ENCODE results near the gene ANTKMT.

The ANTKMT gene

DNA sequence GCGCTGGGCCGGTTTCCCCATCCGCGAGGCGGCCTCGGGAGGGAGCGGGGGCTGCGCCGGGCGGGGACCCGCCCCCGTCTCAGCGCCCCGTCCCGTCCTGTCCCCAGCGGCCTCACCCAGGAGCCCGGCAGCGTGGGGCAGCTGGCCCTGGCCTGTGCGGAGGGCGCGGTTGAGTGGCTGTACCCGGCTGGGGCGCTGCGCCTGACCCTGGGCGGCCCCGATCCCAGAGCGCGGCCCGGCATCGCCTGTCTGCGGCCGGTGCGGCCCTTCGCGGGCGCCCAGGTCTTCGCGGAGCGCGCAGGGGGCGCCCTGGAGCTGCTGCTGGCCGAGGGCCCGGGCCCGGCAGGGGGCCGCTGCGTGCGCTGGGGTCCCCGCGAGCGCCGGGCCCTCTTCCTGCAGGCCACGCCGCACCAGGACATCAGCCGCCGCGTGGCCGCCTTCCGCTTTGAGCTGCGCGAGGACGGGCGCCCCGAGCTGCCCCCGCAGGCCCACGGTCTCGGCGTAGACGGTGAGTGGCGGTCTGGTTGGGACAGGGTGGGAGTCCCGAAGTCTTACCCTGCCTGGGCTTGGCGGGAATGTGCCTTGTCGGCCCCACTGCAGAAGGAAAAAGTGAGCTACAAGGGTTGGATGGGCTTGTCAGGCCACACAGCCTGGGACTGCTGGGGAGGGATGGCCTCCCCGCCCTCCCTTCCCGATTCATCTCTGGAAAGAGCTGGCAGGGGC, 5.3 kb upstream of the ANTKMT start:
- peak; percentile 22 for DNase-seq

DNA sequence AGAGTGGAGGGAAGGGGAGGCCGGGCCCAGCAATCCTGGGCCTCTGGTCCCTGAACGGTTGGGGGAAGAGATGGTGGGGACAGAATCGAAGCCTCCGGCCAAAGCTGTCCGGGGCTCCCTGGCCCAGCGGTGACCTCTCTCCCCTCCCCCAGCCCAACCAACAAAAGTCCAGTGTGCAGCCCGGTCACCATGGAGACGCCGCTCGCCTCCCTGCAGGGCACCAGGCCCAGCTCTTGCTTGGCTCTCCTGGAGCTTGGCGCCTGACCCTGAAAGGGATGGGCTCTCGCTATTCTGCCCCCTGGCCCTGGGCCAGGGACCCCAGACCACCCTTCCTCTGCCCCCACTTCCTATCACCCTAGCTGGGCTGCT, 4.8 kb upstream of the ANTKMT start:
- peak; percentile 94 for DNase-seq

DNA sequence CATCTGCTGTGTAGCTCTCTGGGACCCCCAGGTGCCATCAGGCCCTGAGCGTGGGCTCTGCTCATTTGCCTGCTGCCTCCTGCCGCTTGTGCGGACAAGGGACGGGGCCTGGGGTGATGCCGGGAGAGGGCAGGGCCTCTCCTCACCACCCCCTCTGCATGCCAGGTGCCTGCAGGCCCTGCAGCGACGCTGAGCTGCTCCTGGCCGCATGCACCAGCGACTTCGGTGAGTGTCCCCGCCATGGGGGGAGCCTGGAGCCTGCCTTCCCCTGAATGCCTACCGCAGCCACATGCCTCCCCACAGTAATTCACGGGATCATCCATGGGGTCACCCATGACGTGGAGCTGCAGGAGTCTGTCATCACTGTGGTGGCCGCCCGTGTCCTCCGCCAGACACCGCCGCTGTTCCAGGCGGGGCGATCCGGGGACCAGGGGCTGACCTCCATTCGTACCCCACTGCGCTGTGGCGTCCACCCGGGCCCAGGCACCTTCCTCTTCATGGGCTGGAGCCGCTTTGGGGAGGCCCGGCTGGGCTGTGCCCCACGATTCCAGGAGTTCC, 4.1 kb upstream of the ANTKMT start:
- DNase-seq, result no peak

DNA sequence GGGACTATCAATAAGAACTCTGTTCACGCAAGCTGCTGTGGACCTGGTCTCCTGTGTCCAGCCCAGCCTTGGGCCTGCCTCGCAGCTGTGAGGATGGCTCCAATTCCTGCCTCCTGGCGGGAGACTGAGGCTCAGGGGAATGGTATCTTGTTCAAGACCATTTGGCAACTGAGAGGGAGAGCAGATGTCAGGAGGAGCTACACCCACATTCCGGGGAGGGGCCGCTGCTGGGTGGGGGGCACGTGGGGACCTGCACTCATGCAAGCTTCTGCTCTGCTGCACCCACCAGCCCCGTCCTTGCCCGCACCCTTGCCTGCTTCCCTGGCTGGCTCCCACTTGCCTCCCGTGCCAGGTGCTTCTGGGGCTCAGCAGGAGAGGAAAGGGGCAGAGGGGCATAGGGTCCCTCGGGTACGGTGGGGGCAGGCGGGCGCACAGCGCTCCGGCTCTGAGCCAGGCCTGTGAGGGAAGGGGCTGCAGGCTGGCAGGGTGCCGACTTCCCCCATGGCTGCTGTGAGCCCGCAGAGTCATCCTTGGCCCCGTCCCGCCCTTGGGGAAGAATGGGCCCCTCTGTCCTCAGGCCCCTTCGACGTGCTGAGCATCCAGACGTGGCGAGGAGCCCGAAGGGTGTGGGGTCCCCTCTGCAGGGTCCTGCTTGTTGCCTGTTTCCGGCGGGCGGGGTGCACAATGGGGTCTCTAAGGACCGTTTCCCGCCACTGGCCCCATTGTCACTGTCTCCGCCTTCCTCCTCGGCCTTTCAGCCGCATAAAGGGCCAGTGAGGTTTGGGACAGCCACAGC, 3.3 kb upstream of the ANTKMT start:
- no peak for DNase-seq

DNA sequence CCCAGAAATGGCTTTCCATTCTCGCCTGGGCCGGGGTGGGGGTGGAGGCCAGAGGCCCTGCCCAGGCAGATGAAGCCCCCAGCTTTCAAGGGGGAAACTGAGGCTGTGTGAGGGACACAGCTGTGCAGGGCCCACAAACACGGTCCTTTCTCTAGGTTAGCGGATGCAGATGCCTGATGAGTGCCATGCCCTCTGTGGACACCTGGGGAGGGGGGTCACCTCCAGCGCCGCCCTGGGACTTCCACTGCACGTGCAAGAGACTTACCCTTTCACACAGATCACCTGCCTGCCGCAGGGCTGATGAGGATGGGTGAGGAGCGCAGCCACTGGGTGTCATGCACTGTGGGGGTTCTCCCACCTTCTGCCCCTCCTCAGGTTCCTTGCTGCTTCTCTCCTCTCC, 2.6 kb upstream of the ANTKMT start:
- DNase-seq, result no peak

DNA sequence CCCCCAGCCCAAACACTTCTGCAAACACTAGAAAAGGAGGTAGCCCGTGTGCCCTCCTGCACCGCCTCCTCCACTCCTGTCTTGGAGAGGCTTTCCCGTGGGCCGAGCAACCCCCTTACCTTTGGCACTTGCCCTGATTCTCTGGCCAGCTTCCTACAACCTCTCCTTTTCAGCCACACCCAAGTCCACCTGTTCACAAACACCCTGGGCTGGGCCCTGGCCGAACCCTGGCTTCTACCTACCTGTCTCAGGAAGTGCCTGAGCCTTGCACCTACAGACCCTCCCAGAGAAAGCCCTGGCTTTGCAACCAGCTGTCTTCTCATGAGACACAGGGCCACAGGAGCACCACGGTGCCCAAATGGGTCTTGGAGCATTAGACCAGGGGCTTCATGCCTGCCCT, 2.0 kb upstream of the ANTKMT start:
- DNase-seq, result no peak

DNA sequence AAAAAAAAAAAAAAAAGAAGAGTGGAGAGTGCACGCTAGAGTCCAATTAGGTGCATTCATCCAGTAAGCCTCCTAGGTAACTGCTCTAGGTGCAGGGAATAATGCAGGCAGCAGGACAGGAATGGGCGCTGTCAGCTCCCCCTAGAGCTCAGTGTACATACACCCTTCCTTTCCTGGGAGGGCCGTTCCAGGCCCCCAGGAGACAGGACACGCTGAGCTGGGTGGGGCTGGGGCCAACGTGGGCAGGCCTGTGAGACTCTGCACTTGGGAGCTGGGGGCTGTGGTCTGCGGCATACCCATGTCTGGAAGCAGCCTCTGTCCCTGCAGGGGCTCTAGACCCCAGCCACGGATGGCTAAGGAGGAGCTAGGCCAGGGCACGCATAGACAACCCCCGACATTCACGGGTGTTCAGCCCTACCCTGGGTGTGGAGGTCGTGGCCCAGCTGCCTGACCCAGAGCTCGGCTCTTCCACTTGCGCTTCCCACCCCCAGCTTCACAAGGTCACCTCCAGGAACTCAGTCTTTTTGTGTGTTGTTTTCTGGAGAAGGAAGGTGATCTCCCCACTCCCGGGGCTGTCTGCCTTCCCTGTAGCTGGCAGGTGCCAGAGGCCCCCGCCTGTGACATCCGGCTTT, 1.0 kb upstream of the ANTKMT start:
- no peak for DNase-seq

DNA sequence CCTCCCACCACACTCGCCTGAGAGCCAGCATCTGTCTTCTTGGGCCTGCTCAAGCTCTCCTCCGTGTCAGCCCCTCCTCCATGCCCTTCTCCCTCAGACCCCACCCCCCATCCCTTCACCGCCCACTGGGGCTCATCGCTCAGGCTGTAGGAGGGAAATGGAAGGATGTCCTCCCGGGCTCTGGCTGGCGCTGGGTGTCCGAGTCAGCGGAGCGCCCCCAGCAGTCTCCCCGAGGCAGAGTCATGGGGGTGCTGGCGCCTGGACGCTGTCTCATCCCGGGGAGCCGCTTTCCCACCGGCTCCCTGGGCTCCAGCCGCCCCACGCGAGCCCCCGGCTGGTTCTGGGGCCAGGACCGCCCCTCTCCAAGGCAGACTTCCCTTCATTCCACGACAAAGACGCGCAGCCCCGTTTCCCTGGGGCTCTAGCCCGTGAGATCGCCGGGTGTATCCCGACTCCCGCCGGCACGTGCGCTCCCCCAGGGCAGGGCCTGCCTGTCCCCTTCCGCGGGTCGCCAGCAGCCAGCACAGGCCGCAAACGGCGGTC, 428 bp upstream of the ANTKMT start:
- DNase-seq, result peak; percentile 58

DNA sequence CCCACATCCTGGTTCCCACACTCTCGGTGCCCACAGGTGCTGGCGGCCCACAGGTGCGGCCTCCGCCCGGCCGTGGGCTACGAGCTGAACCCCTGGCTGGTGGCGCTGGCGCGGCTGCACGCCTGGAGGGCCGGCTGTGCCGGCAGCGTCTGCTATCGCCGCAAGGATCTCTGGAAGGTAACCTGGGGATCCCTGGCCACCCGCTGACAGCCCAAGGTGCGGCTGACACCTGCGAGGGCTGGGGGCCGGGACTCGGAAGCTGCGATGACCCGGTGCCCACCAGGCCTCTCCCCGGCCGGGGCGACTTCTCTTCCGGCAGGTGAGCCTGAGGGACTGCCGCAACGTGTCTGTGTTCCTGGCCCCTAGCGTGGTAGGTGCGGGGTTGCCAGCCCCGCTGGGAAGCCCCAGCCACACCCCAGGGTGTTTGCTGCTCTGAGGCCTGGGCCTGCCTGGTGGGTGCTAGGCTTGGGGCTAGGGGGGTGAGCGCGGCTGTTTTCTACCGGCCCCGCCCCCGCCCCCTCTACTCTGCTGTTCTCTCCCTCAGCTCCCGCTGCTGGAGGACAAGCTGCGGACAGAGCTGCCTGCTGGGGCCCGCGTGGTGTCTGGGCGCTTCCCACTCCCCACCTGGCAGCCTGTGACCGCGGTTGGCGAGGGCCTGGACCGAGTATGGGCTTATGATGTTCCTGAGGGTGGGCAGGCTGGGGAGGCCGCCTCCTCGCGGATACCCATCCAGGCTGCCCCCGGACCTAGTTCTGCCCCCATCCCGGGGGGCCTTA, 1.0 kb downstream of the ANTKMT start:
- no peak for DNase-seq

DNA sequence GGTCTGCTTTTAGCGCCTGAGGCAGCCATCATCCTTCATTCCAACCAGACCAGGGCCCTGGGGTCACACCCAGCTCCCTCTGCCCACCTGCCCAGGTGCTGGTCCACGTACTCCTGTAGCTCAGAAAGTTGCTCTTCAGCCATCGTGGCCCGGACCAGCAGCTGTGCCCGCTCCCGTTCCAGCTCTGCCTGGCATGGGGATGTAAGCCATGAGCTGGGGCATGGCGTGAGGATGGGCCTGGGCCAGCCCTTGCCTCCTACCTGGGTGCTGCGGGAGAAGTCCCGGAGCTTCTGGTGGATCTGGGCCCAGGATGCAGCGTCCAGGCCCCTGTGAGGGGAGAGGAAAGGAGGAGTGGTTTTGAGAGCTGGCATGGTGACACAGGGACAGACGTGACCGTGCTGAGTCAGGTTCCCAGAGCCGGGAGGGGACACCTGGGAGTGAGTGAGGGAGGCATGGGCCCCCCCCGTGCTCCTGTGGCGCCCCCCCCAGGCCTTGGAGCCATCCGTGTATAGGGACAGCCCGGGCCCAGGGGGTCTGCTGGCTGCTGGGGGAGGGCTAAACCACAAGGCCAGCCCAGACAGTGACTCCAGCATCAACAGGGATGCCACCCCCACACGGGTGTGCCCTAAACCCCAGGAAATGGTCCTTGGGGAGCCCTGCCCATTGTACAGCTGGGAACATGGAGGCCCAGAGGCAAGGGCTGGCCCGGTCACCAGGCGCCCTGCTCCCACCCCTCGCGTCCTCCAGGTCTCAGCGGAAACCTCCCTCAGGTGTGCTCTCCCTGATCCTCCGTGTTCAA, 2.1 kb downstream of the ANTKMT start:
- no peak for DNase-seq

DNA sequence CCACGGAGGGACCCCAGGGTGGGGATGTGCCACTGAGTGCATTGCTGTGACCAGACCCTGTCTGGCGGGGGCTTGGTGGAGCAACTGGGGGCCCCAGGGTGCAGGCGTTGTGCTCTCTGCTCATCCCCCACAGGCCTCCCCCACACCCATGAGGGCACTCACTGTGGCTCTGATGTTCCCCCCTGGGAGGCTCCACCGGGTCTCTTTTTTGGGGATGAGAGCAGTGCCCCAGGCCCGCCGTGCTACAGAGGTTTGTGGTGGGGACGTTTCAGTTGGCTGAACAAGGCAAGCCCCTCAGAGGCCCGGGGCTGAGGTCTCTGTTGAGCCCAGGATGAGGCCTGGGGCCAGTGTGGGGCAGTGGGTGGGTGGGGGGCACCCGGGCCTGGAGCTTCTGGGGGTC, 2.7 kb downstream of the ANTKMT start:
- no peak for DNase-seq

DNA sequence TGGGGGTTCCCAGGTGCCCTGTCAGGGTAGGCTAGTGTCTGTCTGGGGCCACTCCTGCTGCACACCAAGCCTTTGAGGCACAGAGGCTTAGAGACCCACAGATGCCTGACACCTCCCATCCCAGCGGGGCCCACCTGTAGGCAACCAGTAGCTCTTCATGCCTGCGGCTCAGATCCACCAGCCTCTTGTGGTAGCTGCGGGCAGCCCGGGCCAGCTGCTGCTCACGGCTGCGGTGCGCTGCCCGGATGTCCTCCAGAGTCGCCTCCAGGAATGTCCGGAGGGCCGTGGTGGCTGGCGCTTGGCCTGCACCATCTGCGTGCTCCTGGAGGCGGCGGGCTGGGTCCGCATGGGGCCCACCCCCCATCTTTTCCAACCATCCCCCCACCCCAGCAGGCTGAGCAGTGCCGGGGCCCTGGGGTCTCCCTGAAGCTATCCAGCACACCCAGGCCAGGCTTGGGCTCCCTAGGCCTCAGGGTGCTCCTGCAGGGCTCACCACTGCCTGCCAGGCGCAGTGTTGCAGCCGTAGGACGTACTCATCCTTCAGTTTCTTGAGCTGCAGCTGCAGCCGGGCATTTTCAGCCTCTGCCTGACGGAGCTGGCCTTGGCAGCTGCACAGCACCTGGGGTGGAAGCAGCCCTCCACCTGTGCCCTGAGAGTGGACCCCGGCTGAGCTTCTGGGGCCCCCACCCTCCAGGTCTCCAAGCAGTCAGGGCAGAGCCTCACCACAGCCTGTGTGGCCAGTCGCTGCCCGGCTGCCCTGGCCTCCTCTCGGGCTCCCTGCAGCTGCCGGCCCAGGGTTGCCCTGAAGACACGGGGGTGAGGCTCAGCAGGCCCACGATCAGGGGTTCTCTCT, 3.5 kb downstream of the ANTKMT start:
- DNase-seq, result no peak

DNA sequence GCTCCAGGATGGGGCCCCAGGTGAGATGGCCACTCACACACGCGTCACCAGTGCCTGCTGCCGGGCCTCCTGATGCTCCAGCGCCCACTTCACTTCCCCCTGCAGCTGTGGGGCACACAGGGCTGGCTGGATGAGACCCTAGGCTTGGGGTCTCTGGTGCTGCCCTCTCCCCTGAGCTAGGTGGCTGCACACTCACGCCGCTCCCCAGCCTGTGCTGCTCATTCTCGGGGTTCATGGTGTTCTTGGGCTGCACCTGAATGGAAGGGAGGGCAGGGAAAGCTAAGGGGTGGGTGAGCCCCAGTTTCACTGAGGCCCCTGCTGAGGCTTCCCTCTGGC, 4.1 kb downstream of the ANTKMT start:
- no peak for DNase-seq

DNA sequence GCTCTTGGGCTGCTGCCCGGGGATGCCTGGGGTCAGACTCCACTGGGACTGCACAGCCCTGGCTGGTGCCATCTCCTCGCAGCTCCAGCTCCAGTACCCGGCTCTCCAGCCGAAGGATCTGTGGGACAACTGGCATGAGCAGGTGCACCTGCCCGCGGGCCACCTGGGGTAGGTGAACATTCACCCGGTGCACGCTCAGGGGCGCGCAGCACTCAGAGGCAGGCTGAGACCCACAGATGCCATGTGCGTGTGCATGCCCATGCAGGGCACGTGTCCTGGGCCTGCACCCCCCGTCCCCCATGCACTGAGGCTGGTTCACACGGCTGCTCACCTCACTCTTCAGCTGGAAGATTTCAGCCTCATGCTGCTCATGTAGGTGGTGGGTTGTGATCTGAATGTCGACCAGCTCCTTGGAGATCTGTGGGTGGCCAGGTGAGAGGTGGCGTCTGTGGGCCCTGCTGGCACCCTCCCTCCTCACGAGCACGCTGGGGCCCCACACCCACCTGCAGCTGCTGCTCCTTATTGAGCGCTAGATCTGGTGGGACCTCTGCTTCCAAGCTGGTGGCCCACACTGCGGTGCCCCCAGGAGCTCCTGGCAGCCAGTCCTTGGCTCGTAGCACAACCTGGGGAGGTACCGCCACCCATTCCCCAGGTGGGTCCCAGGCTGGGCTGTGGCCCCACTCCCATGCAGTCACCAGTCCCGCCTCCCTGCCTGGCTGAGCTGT, 4.7 kb downstream of the ANTKMT start:
- DNase-seq, result no peak

DNA sequence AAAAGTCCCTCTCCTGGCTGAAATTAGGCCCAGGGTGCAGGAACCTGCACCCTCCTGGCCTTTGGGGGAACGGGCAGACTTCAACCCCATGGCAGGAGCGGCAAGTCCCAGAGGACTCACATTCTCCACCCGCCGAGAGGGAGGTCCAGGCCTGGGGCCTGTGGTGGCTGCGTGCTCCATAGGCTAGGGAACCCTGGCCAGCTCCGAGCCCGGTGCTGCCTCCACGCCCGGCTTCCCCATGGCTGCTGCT, 5.2 kb downstream of the ANTKMT start:
- DNase-seq, result no peak

DNA sequence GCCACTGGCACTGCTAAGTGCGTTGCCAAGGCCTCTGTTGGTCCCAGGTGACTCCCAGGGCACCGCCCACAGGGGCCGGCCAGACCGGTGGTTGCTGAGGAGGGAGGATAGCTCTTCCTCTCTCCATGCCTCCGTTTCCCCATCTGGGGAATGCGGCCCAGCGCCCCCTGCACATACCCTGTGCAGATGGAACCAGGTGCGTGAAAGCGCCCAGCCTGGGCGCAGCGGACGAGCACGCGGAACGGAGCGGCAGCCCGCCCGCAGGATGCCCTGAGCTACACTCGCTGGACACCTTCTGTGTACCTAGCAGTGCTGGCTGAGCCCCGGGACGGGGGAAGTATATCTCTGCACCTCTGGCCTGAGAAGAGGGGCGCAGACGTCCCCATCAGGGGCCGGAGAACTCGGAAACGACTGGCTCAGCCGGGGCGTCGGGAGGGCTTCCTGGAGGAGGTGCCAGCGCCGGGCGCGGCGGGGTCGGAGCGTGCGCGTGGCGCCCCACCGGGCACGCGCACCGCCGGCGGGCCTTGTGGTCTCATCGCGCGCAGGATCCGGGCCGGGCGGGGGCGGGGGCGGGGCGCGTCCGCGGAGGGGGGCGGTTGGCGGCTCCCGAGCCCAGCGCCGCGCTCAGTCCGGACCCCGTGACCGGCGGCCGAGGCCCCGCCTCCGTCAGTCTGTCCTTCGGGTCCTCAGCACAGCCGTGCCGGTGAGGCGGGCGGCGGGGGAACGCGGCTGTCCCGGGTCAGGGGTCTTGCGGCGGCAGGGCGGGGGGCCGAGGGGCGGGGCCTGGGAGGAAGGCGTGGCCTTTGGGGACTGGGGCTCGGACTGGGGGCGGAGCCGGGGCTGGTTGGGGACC, 5.7 kb downstream of the ANTKMT start, which contains the start of the genes CCDC78 and HAGHL:
CCDC78 (minus strand) TSS at position 6 of the 853 bp plus-strand sequence. CDS start 76 bp downstream, outside the sequence.
HAGHL (plus strand) TSS at position 669 of the 853 bp plus-strand sequence. CDS start 404 bp downstream, outside the sequence.
- peak; percentile 56 for DNase-seq

DNA sequence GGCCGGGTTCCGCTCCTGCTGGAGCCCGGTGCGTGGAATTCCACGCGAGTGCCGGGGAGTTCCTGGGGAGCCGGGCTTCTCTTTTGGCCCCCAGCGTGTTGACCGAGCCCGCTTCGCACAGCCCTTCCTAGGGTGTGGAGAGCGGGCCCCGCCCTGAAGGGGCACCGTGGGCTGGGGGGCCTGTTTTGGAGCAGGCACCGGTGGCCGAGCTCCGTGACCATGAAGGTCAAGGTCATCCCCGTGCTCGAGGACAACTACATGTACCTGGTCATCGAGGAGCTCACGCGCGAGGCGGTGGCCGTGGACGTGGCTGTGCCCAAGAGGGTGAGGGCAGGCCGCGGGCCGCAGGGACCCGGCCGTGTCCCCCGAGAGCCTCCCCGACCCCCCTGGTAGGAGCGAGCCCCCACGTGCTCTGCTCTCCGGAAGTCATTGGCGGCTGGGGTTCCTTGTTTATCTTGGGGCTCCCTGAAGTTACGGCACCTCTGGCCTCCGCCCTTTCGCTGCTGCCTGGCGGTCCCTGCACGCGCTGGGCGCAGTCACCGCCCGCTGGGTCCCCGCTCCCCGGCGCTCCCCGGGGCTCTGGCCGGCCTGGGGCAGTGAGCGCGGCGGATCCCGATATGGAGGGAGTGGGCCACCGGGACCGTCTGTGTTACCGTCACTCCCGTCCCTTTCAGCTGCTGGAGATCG, 6.5 kb downstream of the ANTKMT start:
- no peak for DNase-seq

DNA sequence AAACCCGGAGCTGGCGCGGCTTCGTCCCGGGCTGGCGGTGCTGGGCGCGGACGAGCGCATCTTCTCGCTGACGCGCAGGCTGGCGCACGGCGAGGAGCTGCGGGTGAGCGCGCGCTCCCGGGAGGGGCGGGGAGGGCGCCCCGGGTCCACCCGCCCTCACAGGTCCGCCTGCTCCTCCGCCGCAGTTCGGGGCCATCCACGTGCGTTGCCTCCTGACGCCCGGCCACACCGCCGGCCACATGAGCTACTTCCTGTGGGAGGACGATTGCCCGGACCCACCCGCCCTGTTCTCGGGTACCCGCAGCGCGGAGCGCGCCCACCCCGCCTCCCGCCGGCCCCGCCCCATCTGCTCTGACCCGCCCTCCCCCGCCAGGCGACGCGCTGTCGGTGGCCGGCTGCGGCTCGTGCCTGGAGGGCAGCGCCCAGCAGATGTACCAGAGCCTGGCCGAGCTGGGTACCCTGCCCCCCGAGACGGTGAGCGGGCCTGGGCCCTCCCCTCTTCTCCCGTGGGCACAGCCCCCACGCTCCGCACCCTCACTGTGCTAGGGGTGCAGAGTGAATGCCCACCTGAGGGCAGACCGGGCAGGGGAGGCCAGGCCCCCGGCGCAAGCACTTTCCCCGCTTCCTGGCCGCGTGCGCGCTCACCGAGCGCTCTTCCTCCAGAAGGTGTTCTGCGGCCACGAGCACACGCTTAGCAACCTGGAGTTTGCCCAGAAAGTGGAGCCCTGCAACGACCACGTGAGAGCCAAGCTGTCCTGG, 7.4 kb downstream of the ANTKMT start:
- peak; percentile 60 for DNase-seq

Measured in midbrain (tissue), 1 donor.